HEK293 (cell line): Measurements from ENCODE around the gene KLHL8.

Experiments
- CTCF ChIA-PET: fragments of 350-600 bp; formaldehyde crosslinking; extraction: SDS; loops from one replicate; lab custom pipeline; 2021; ENCODE audit warnings: antibody characterized with exemption; lab: Yijun Ruan, JAX
- POLR2A ChIA-PET: fragments of 300-600 bp; formaldehyde crosslinking; extraction: SDS; loops from one replicate; lab custom pipeline; 2020; ENCODE audit warnings: antibody characterized with exemption, inconsistent platforms; lab: Yijun Ruan, JAX
- H3K27ac ChIP-seq: fragments of 200-500 bp; sonication (Bioruptor generic); 2 replicates; pipeline ENCODE4 v1.5.1; 2014; ENCODE audit warnings: low read depth, low read length, control low read depth, inconsistent platforms; ENCODE audit errors: extremely low read depth
- H3K36me3 ChIP-seq, 2 experiments: fragments of 200-500 bp in 1 of 2; sonication (Bioruptor generic) in 1 of 2; 1 replicate in 1 of 2; 2 replicates in 1 of 2; pipeline ENCODE4 v1.5.1; 2014 to 2017; ENCODE audit warnings: inconsistent platforms in 2 of 2, low read length in 2 of 2; ENCODE audit not compliant: control insufficient read depth in 2 of 2, insufficient read depth in 1 of 2
- H3K4me1 ChIP-seq: fragments of 200-500 bp; sonication (Bioruptor generic); 2 replicates; pipeline ENCODE4 v1.5.1; 2014; ENCODE audit warnings: mild to moderate bottlenecking, low read length, inconsistent platforms; ENCODE audit not compliant: control insufficient read depth, insufficient read depth
- H3K4me3 ChIP-seq: 2 replicates; pipeline ENCODE4 v1.5.1; 2011; ENCODE audit warnings: low read depth, mild to moderate bottlenecking, control low read depth, low read length, moderate library complexity
- H3K9me3 ChIP-seq: fragments of 200-500 bp; sonication (Bioruptor generic); 2 replicates; pipeline ENCODE4 v1.5.1; 2014; ENCODE audit warnings: low read depth, low read length, inconsistent platforms; ENCODE audit not compliant: control insufficient read depth, insufficient read depth
- GLI4 ChIP-seq: fragments of 450-650 bp; formaldehyde crosslinking; IDR thresholded peaks from 2 replicates; pipeline ENCODE4 v1.5.1; 2016; ENCODE audit warnings: missing biosample characterization, missing genetic modification characterization
- REPIN1 ChIP-seq: fragments of 450-650 bp; formaldehyde crosslinking; IDR thresholded peaks from 2 replicates; pipeline ENCODE4 v1.5.1; 2017; ENCODE audit warnings: missing biosample characterization, missing genetic modification characterization, low read depth
- TCF7L2 ChIP-seq: IDR thresholded peaks from 2 replicates; pipeline ENCODE4 v1.6.1; 2011; ENCODE audit warnings: low read depth, mild to moderate bottlenecking, inconsistent platforms, low read length, moderate library complexity, borderline replicate concordance
- TSHZ1 ChIP-seq: fragments of 450-650 bp; formaldehyde crosslinking; IDR thresholded peaks from 2 replicates; pipeline ENCODE4 v1.5.1; 2016; ENCODE audit warnings: missing biosample characterization, missing genetic modification characterization, borderline replicate concordance
- ZBTB11 ChIP-seq: fragments of 450-650 bp; formaldehyde crosslinking; conservative IDR thresholded peaks from 2 replicates; pipeline ENCODE4 v1.5.1; 2016; ENCODE audit warnings: low read depth, missing biosample characterization, missing genetic modification characterization
- ZBTB20 ChIP-seq: fragments of 450-650 bp; formaldehyde crosslinking; IDR thresholded peaks from 2 replicates; pipeline ENCODE4 v1.5.1; 2016; ENCODE audit warnings: missing biosample characterization, missing genetic modification characterization
- ZBTB21 ChIP-seq: fragments of 450-650 bp; formaldehyde crosslinking; IDR thresholded peaks from 2 replicates; pipeline ENCODE4 v1.5.1; 2017; ENCODE audit warnings: missing biosample characterization, missing genetic modification characterization
- ZBTB26 ChIP-seq: fragments of 450-650 bp; formaldehyde crosslinking; optimal IDR thresholded peaks from 2 replicates; pipeline ENCODE3; 2016; ENCODE audit warnings: missing biosample characterization, mild to moderate bottlenecking, missing genetic modification characterization
- ZBTB6 ChIP-seq: fragments of 450-650 bp; formaldehyde crosslinking; IDR thresholded peaks from 2 replicates; pipeline ENCODE4 v1.5.1; 2017; ENCODE audit warnings: missing biosample characterization, missing genetic modification characterization
- ZFHX2 ChIP-seq: fragments of 450-650 bp; formaldehyde crosslinking; conservative IDR thresholded peaks from 2 replicates; pipeline ENCODE4 v1.5.1; 2016; ENCODE audit warnings: missing biosample characterization, missing genetic modification characterization
- ZNF132 ChIP-seq: fragments of 450-650 bp; formaldehyde crosslinking; IDR thresholded peaks from 2 replicates; pipeline ENCODE4 v1.5.1; 2017; ENCODE audit warnings: missing biosample characterization, missing genetic modification characterization, borderline replicate concordance
- ZNF433 ChIP-seq: fragments of 450-650 bp; formaldehyde crosslinking; IDR thresholded peaks from 2 replicates; pipeline ENCODE4 v1.5.1; 2016; ENCODE audit warnings: missing biosample characterization, missing genetic modification characterization, low read depth
- ZNF560 ChIP-seq: fragments of 450-650 bp; formaldehyde crosslinking; IDR thresholded peaks from 2 replicates; pipeline ENCODE4 v1.5.1; 2017; ENCODE audit warnings: missing biosample characterization, missing genetic modification characterization, borderline replicate concordance
- ZNF837 ChIP-seq: fragments of 450-650 bp; formaldehyde crosslinking; IDR thresholded peaks from 2 replicates; pipeline ENCODE4 v1.5.1; 2016; ENCODE audit warnings: missing biosample characterization, missing genetic modification characterization
- TF ChIP-seq, protein P1 (sequence below): fragments of 450-650 bp; formaldehyde crosslinking; IDR thresholded peaks from 2 replicates; pipeline ENCODE4 v1.5.1; 2016; ENCODE audit warnings: missing biosample characterization, missing genetic modification characterization
- TF ChIP-seq, protein P2 (sequence below): fragments of 450-650 bp; formaldehyde crosslinking; IDR thresholded peaks from 2 replicates; pipeline ENCODE4 v1.5.1; 2016; ENCODE audit warnings: missing biosample characterization, missing genetic modification characterization

Gene KLHL8

DNA sequence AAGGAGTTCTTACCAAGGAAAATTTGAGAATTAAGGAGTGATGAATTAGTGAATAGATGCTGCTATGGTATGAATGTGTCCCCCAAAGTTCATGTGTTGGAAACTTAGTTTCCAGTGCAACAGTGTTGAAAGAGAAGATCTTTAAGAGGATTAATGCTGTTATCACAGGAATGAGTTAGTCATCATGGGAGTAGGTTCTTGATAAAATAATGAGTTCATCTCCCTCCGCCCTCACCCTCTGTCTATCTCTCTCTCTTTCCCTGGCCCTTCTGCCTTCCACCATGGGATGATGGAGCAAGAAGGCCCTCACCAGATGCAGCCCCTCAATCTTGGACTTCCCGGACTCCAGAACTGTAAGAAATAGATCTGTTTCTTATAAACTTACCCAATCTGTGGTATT lies 38.3 kb upstream of the KLHL8 start:
- no peak for TF ChIP-seq ZBTB11 (tag by site-specific recombination)
- TF ChIP-seq, protein P1, sequence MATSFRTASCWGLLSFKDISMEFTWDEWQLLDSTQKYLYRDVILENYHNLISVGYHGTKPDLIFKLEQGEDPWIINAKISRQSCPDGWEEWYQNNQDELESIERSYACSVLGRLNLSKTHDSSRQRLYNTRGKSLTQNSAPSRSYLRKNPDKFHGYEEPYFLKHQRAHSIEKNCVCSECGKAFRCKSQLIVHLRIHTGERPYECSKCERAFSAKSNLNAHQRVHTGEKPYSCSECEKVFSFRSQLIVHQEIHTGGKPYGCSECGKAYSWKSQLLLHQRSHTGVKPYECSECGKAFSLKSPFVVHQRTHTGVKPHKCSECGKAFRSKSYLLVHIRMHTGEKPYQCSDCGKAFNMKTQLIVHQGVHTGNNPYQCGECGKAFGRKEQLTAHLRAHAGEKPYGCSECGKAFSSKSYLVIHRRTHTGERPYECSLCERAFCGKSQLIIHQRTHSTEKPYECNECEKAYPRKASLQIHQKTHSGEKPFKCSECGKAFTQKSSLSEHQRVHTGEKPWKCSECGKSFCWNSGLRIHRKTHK = no peak
- TF ChIP-seq ZBTB20 (tag by site-specific recombination) = no peak
- no peak for TF ChIP-seq REPIN1
- TF ChIP-seq, protein P2, sequence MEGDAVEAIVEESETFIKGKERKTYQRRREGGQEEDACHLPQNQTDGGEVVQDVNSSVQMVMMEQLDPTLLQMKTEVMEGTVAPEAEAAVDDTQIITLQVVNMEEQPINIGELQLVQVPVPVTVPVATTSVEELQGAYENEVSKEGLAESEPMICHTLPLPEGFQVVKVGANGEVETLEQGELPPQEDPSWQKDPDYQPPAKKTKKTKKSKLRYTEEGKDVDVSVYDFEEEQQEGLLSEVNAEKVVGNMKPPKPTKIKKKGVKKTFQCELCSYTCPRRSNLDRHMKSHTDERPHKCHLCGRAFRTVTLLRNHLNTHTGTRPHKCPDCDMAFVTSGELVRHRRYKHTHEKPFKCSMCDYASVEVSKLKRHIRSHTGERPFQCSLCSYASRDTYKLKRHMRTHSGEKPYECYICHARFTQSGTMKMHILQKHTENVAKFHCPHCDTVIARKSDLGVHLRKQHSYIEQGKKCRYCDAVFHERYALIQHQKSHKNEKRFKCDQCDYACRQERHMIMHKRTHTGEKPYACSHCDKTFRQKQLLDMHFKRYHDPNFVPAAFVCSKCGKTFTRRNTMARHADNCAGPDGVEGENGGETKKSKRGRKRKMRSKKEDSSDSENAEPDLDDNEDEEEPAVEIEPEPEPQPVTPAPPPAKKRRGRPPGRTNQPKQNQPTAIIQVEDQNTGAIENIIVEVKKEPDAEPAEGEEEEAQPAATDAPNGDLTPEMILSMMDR (tag by site-specific recombination) = no peak
- POLR2A ChIA-PET = no interaction called here
- Histone ChIP-seq H3K4me1 (no peaks in the 10 kb centered on the region), H3K4me3 (no peak overlapping the region), H3K27ac (no peak overlapping the region), H3K36me3 (no peaks in the 10 kb centered on the region), H3K9me3 (no peaks in the 10 kb centered on the region)
- CTCF ChIA-PET = no interaction called here

DNA sequence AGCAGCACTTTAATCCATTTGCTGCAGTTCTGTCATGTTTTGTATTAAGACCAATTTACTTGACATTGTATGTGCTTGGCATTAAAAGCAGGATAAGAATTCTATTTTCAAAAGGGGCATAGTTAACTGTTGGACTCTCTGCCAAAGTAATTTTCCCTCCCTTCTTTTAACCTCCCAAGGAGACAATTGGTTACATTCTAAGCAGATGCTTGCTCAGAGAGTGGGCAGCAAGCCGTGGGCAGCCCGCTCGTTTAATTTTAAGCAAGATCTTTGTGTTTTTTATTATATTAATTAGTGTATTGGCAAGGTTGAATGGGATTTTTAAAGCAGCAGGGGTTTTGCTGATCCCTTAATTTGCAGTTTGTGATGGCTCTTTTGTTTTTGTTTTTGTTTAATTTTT lies 37.1 kb upstream of the KLHL8 start:
- POLR2A ChIA-PET = no interaction called here

DNA sequence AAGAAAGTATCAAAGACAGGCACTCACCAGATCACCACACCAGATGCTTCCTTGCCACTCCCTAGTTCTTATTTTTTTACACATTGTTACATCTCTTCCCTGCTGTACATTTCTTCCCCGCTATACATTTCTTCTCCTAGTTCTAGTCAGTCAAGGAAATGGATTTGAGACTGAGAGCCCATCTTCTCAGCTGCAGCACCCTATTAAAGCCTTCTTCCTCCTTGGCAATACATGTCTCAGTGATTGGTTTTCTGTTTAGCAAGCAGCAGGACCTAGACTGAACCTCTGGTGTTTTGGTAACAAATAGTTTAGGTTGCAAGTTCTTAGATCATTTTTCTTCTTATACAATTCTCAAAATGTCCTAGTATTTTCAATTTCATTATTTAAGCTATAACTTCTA lies 35.3 kb upstream of the KLHL8 start:
- Histone ChIP-seq H3K36me3 (no peaks in the 10 kb centered on the region), H3K27ac (no peak overlapping the region), H3K4me3 (no peak overlapping the region), H3K9me3 (no peaks in the 10 kb centered on the region), H3K4me1 (no peaks in the 10 kb centered on the region)
- CTCF ChIA-PET = interaction anchor here (1.1 to 1.3 kb wide), 2 partner anchors 234 to 334 kb away, joined by 3 read pairs; no protein-coding TSS in a partner anchor
- POLR2A ChIA-PET = no interaction called here
- no peak for TF ChIP-seq ZBTB6
- TF ChIP-seq TSHZ1 (tag by site-specific recombination) = no peak
- no peak for TF ChIP-seq ZBTB26 (tag by site-specific recombination)
- no peak for TF ChIP-seq ZBTB11 (tag by site-specific recombination)
- TF ChIP-seq ZNF132 (tag by site-specific recombination) = no peak
- TF ChIP-seq TCF7L2 = no peak
- TF ChIP-seq ZBTB21 (tag by site-specific recombination) = no peak
- no peak for TF ChIP-seq GLI4 (tag by site-specific recombination)

More for the DNA sequence above, 37.1 kb upstream of the KLHL8 start:
- CTCF ChIA-PET = no interaction called here
- H3K27ac ChIP-seq = no peak overlapping the region
- TF ChIP-seq ZFHX2 (tag by site-specific recombination) = peak; percentile 23; the same call in 1 of the 2 replicates
- TF ChIP-seq ZNF433 (tag by site-specific recombination) = no peak
- no peak for TF ChIP-seq ZNF560
- no peak for TF ChIP-seq ZNF837 (tag by site-specific recombination)
- TF ChIP-seq, all 188 proteins: peak for 1
- Histone ChIP-seq H3K9me3 (no peaks in the 10 kb centered on the region), H3K4me3 (no peak overlapping the region), H3K36me3 (no peaks in the 10 kb centered on the region), H3K4me1 (no peaks in the 10 kb centered on the region)
